Epithelial cell of proximal tubule (primary cell): ENCODE results near the gene FSTL4. TPM values are rescaled to one million over a fixed set of nuclear protein-coding genes. Genes with fewer than 3 reads are reported as not detected.

Experiments used
- DNase-seq: peaks from one replicate; pipeline ENCODE4 v3.0.0-alpha.2; 2011; ENCODE audit warnings: low read depth
- H3K4me3 ChIP-seq: 2 replicates; pipeline ENCODE4 v1.5.1; 2011; ENCODE audit warnings: low read depth, mild to moderate bottlenecking, low read length
- total RNA-seq: library from RNA; depleted of rRNA; stranded (reverse); fragments of >200 nt; gene quantifications from 2 replicates; pipeline ENCODE4 v1.2.3, GENCODE V29; 2015
- TF ChIP-seq, protein P1 (sequence below): conservative IDR thresholded peaks from 2 replicates; pipeline ENCODE4 v1.5.1; 2012; ENCODE audit warnings: low read depth, mild to moderate bottlenecking, low read length

Gene FSTL4
- total RNA-seq, 1 donor from 2014 or later, result not detected

DNA sequence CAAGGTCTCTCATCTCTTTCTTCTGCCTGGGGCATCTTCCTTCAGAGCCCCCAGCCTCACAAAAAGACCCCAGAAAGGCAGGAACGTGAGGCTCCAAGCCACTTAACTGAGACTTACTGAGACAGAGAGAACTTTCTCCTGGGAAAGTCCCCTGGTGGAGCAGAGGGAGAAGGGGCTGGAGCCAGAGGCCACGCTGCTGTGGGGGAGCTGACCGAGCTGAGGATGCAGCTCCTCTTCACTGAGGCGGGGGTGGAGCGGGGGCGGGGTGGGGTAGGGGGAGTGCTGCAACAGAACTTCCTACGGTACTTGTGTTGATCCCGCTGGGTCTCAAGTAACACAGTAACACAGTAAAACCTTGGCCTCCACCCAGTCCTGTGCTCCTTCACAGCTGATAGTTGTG lies 204.0 kb downstream of the FSTL4 start:
- no peak overlapping the region for H3K4me3 ChIP-seq
- TF ChIP-seq, protein P1, sequence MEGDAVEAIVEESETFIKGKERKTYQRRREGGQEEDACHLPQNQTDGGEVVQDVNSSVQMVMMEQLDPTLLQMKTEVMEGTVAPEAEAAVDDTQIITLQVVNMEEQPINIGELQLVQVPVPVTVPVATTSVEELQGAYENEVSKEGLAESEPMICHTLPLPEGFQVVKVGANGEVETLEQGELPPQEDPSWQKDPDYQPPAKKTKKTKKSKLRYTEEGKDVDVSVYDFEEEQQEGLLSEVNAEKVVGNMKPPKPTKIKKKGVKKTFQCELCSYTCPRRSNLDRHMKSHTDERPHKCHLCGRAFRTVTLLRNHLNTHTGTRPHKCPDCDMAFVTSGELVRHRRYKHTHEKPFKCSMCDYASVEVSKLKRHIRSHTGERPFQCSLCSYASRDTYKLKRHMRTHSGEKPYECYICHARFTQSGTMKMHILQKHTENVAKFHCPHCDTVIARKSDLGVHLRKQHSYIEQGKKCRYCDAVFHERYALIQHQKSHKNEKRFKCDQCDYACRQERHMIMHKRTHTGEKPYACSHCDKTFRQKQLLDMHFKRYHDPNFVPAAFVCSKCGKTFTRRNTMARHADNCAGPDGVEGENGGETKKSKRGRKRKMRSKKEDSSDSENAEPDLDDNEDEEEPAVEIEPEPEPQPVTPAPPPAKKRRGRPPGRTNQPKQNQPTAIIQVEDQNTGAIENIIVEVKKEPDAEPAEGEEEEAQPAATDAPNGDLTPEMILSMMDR, result no peak
- DNase-seq, result no peak

DNA sequence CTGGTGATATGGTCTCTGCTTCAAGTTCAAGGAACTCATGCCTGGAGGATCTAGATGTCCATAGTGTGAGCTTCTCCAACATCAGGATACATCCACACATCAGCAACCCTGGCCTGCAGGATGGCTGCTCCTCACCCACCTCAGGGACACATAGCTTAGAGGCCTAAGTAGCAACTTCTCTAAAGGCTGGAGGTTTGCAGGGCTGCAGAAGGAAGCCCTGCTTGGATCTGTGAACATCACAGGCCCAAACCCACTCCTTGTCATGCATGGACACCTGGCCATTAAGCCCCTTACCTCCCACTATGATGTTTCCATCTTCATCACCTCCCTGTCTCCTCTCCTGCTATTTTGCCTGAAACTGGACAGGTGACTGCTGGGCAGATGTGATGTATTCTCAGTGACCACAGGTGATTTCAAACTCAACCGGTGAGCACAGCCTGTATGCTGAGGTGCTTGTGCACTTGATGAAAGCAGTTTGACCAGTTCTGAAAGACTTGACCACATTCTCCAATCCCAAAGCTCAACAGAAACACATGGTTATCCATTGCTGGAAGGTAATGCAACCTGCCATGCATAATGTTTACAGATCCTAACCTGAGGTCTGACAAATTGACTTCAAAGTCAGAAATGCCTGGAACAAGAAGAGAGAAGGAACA lies 205.2 kb downstream of the FSTL4 start:
- no peak overlapping the region for H3K4me3 ChIP-seq
- no peak for DNase-seq
- TF ChIP-seq, protein P1, result no peak

DNA sequence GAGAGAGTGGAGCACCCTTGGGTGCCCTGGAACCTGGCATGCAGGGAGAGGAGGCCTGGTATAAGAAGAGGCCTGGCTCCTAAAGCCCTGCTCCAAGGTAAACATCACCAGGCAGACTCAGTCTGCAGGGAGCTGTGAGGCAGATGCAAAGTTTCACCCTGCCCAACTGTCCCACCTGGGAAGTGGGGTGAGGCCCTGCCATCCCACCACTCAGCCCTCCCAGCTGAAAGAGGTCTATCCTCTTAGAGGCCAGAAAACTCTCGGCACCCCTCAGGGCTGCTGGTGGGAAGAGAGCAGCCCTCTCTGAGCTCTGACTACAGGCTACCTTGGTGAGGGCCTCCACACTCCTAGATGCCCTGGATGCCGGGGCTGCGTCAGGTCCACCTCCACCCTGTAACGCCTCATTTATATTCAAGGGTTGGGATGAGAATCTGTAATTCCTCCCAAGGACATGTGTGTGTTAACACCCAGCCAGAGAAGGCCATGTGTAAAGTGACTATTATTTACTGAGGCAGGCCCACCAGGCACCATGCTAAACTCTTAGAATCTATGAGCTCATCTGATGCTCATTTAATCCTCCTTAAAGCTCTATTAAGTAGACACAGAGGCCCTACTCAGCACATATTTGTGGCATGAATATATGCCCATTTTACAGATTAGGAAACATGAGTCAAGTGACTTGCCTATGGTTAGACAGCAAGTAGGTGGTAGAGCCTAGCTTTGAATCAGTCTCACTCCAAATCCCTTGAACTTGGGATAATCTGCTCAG lies 205.9 kb downstream of the FSTL4 start:
- no peak for DNase-seq
- TF ChIP-seq, protein P1, result no peak
- no peak overlapping the region for H3K4me3 ChIP-seq

DNA sequence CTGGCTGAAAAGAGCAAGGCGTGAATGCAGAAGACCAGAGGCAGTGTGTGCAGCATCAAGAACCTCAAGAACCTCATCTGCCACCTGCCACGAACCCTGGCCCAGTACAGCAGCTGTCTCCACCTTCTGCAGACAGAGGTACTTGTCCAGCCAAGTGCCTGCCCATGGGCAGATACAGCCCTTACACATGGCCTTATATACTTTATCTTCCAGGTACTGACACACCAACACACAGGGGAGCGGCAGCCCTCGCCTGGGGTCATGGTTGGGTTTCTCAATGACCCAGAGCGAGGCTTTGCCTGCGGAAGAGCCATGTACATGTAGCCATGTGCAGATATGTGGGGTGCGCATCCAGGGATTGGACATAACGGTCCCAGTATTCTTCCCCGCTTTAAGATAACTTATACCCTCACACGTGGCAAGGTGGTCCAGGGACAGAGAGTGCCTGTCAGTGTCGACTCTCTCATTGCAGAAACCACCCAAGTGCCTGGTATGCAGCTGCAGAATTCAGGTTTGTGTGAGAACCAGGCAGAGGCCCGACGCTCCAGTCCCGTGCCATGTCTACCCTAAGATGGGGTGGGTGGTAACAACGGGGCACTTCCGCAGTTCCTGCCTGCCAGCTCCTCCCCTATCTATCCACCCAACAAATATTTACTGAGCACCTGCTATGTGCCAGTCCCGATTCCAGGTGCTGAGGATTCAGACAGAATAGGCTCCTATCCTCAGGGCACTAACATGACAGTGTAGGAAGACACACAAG lies 206.9 kb downstream of the FSTL4 start:
- DNase-seq, result no peak
- TF ChIP-seq, protein P1, result no peak

DNA sequence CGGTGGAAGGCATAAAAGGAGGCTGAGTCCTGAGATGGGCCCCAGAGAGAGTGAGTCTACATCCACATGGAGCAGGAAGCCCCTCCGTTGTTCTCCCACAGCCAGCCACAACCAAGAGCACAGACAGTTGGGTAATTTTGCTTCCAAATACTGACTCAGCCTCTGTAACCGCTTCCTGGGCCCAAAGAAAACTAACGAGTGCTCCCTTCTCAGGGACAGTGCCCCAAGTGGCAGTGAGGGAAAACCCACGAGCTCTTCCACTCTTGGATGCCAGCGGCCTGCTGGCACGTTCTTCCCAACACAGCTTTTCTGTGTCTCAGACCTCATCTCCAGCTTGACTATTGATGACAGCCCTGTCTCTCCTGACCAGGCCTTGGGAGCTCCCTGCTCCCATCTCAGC lies 207.6 kb downstream of the FSTL4 start:
- no peak overlapping the region for H3K4me3 ChIP-seq
- TF ChIP-seq, protein P1, result no peak
- DNase-seq, result no peak

More for the DNA sequence above, 206.9 kb downstream of the FSTL4 start:
- no peak overlapping the region for H3K4me3 ChIP-seq

DNA sequence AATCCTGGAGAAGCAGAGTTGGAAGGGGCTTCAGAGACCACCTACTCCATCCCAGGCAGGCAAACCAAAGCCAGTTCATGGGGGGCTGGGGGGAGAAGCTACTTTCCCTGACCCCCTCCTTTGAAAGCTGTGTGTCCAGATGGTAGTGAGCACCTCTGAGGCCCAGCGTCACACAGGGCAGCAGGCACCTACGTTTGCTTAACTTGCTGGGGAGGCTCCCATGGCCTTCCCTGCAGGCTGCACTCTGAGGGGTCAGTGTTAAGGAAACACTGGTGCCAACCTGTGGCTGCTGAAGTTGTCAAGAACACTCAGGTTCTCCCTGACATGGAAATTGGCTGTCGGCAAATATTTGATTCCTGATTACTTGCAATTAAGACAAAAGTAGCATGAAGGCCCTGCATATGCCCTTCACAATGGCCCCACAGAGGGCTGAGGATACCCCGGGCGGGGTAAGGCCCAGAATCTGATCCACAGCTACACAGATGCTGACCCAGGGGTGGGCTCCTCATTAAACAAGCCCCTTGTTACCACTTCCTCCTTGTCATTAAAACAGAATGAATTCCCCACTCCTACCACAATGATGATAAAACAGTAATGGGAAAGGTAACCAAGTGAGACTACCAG lies 208.5 kb downstream of the FSTL4 start:
- DNase-seq, result no peak
- TF ChIP-seq, protein P1, result no peak
- H3K4me3 ChIP-seq, result no peak overlapping the region
